Measurements from ENCODE around the gene SEMA6A.

The SEMA6A gene

GRCh38 chr5:116476897-116477537 lies 97.6 kb downstream of the SEMA6A start:
- DNase-seq (ENCODE audit: low spot score), result no peak
- no peak for TF ChIP-seq CTCF (IDR thresholded peaks at IDR 0.05; ENCODE audit: extremely low read depth, insufficient read depth, missing control alignments)
- in situ Hi-C loops (cut with MboI; ENCODE audit: low pct_unique_long_range_greater_than_20kb, low sequenced_read_pairs, unreplicated experiment), result no loop called here

- in situ Hi-C loops (cut with MboI; ENCODE audit: low pct_unique_long_range_greater_than_20kb, low sequenced_read_pairs, unreplicated experiment), result no loop called here
- peak; percentile 15 for DNase-seq (ENCODE audit: low spot score)
- TF ChIP-seq CTCF (IDR thresholded peaks at IDR 0.05; ENCODE audit: extremely low read depth, insufficient read depth, missing control alignments), result no peak
Measured at GRCh38 chr5:116475338-116475737, 99.3 kb downstream of the SEMA6A start.

GRCh38 chr5:116473706-116474105 lies 100.9 kb downstream of the SEMA6A start:
- in situ Hi-C loops (cut with MboI; ENCODE audit: low pct_unique_long_range_greater_than_20kb, low sequenced_read_pairs, unreplicated experiment), result no loop called here
- no peak for DNase-seq (ENCODE audit: low spot score)
- TF ChIP-seq CTCF (IDR thresholded peaks at IDR 0.05; ENCODE audit: extremely low read depth, insufficient read depth, missing control alignments), result no peak

- DNase-seq (ENCODE audit: low spot score), result no peak
Measured at GRCh38 chr5:116472274-116472673, 102.3 kb downstream of the SEMA6A start.

GRCh38 chr5:116469631-116470030 lies 105.0 kb downstream of the SEMA6A start:
- DNase-seq (ENCODE audit: low spot score), result no peak
- in situ Hi-C loops (cut with MboI; ENCODE audit: low pct_unique_long_range_greater_than_20kb, low sequenced_read_pairs, unreplicated experiment), result no loop called here
- no peak for TF ChIP-seq CTCF (IDR thresholded peaks at IDR 0.05; ENCODE audit: extremely low read depth, insufficient read depth, missing control alignments)

More at GRCh38 chr5:116472274-116472673, 102.3 kb downstream of the SEMA6A start:
- in situ Hi-C loops (cut with MboI; ENCODE audit: low pct_unique_long_range_greater_than_20kb, low sequenced_read_pairs, unreplicated experiment), result no loop called here
- TF ChIP-seq CTCF (IDR thresholded peaks at IDR 0.05; ENCODE audit: extremely low read depth, insufficient read depth, missing control alignments), result no peak

GRCh38 chr5:116468583-116468982 lies 106.0 kb downstream of the SEMA6A start:
- no peak for TF ChIP-seq CTCF (IDR thresholded peaks at IDR 0.05; ENCODE audit: extremely low read depth, insufficient read depth, missing control alignments)
- in situ Hi-C loops (cut with MboI; ENCODE audit: low pct_unique_long_range_greater_than_20kb, low sequenced_read_pairs, unreplicated experiment), result no loop called here
- DNase-seq (ENCODE audit: low spot score), result no peak

All from GM13977 (cell line).